ENCODE data around the gene ENC1. TPM values are rescaled to one million over a fixed set of nuclear protein-coding genes. Genes with fewer than 3 reads are reported as not detected.

The ENC1 gene
- total RNA-seq, 2 donors from 2014 or later: 0.60 to 1.9 TPM

DNA sequence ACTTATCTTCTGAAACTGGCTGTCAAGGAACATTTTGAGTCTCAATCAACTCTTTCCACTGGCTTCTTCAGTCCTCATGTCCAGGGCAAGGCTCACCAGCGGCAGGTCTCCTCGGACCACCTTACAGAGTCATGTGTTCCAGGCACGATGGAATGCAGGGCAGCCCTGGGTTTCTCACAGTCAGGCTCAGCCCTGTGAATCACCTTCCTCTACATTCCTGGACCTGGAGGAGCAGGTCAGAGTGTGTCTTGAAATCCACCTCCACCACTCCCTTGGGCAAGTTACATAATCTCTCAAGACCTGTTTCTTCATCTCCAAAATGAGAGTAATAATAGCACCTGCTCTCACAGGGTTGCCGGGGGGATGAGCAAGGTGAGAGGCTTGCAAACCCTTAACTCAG lies 16.0 kb downstream of the ENC1 start:
- no peak overlapping the region for H3K4me3 Mint-ChIP-seq
- ATAC-seq (replicated peaks in 1 of 2) (no peak), DNase-seq (no peak)
- H3K4me1 Mint-ChIP-seq (ENCODE audit: low read depth): peaks cover 15% of the 10 kb centered on the region
- no peak overlapping the region for H3K27ac Mint-ChIP-seq
- no peaks in the 10 kb centered on the region for H3K9me3 Mint-ChIP-seq
- H3K36me3 Mint-ChIP-seq (ENCODE audit: insufficient read depth in 2 of 2): no peaks in the 10 kb centered on the region
- H3K27me3 Mint-ChIP-seq (ENCODE audit: low read depth): peaks cover 48% of the 10 kb centered on the region

DNA sequence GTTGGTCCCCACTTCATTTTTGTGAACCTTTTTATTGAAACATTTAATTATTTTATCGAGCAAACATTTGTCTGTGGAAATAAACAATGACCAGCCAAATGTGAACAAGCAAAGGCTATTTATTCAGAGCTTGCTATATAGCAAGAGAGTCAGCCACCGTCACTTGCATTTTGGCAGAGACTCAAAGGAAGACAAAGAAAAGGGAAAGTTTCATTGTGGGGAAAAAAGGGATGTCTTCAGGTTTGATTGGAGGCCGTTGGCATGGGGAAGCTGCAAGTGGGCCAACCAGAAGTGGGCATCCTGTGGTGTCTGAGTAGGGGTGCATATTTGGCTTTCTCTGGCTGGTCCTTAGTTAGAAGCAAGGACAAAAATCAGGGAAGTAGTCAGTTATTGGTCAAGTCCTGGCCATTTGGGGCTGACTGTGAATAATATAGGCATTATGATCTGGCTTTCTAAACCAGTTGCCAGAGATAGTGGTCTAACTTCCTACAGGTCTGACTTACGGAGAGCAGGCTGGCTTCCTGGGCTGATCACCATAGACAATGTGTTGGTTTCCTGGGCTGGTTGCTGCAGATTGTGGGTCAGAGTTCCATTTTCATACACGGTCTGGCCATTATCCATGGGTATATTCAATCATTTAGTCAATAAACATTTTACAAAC lies 16.6 kb downstream of the ENC1 start:
- no peak overlapping the region for H3K4me3 Mint-ChIP-seq
- H3K36me3 Mint-ChIP-seq (ENCODE audit: insufficient read depth in 2 of 2): no peaks in the 10 kb centered on the region
- peaks cover 55% of the 10 kb centered on the region for H3K27me3 Mint-ChIP-seq (ENCODE audit: low read depth)
- no peak for ATAC-seq (replicated peaks in 1 of 2)
- no peak for DNase-seq
- H3K9me3 Mint-ChIP-seq: no peaks in the 10 kb centered on the region
- no peak overlapping the region for H3K27ac Mint-ChIP-seq
- peaks cover 15% of the 10 kb centered on the region for H3K4me1 Mint-ChIP-seq (ENCODE audit: low read depth)

DNA sequence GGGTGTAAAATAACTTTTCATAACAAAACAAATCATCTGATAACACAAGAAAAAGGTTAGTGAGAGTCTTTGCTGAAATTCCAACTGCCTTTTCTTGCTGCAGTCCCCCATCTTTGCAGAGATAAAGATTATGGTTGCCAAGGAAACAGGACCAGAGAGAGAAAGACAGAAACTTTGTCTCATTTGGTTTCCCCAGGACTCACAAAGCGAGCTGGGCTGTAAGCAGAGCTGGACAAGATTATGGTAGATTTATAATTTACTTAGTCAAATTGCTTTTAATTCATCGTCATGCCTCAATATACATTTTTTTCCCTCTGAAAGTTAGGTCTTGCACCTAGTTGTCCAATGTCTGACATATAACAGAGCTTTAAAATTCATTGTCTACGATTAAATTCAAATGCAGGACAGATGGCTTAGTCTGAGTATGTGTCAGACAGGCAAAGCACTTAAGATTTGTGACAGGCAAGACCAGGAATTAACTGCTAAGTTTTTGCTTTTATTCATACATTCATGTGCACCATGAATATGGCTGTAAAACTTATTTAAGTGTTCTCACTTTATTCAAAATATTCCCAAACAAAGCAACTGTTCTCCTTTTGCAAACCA lies 17.4 kb downstream of the ENC1 start:
- no peak for DNase-seq
- no peak overlapping the region for H3K27ac Mint-ChIP-seq
- H3K27me3 Mint-ChIP-seq (ENCODE audit: low read depth): peaks cover 60% of the 10 kb centered on the region
- H3K4me3 Mint-ChIP-seq: no peak overlapping the region
- H3K36me3 Mint-ChIP-seq (ENCODE audit: insufficient read depth in 2 of 2): no peaks in the 10 kb centered on the region
- ATAC-seq (replicated peaks in 1 of 2): no peak
- no peaks in the 10 kb centered on the region for H3K9me3 Mint-ChIP-seq
- peaks cover 15% of the 10 kb centered on the region for H3K4me1 Mint-ChIP-seq (ENCODE audit: low read depth)

DNA sequence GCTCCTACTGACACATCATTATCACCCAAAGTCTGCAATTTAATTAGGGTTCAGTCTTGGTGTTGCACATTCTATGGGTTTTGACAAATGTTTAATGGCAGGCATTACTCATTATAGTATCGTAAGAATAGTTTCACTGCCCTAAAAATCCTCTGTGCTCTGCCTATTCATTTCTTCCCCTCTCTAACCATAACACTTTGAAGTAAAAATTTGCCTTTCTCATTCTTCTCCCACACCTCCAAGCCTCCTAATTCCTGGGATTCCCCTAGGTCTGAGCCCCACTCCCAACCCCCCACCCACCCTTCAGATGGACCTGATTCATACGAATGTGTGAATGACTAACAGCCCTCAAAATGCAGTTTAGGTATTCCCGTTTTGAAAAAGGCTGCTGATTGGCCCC lies 18.4 kb downstream of the ENC1 start:
- peak overlapping the region; percentile 22 to 25 for H3K4me3 Mint-ChIP-seq

DNA sequence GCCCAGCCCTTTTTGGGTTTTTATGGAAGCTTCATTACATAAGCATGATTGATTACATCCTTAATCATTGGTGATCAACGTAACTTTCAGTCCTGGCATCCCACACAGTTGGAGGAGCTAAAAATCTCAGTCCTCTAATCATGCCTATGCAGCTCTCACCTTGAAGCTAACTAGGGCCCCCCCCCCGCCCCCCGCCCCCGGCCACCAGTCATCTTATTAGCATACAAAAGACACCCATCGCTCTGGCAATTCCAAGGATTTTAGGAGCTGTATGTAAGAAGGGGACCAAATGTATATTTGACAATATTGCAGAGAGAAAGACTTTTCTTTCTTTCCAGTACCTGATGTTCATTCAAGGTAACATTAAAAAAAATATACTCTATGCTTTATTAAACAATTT lies 19.0 kb downstream of the ENC1 start:
- ATAC-seq (replicated peaks in 1 of 2): no peak
- H3K27me3 Mint-ChIP-seq (ENCODE audit: low read depth): peaks cover 75% of the 10 kb centered on the region
- H3K4me1 Mint-ChIP-seq (ENCODE audit: low read depth): peaks cover 15% of the 10 kb centered on the region
- DNase-seq: no peak
- no peaks in the 10 kb centered on the region for H3K36me3 Mint-ChIP-seq (ENCODE audit: insufficient read depth in 2 of 2)
- no peaks in the 10 kb centered on the region for H3K9me3 Mint-ChIP-seq
- no peak overlapping the region for H3K27ac Mint-ChIP-seq
- H3K4me3 Mint-ChIP-seq: no peak overlapping the region

More for the DNA sequence above, 18.4 kb downstream of the ENC1 start:
- no peaks in the 10 kb centered on the region for H3K9me3 Mint-ChIP-seq
- no peaks in the 10 kb centered on the region for H3K36me3 Mint-ChIP-seq (ENCODE audit: insufficient read depth in 2 of 2)
- no peak overlapping the region for H3K27ac Mint-ChIP-seq
- H3K4me1 Mint-ChIP-seq (ENCODE audit: low read depth): peaks cover 15% of the 10 kb centered on the region
- H3K27me3 Mint-ChIP-seq (ENCODE audit: low read depth): peaks cover 70% of the 10 kb centered on the region
- DNase-seq (no peak), ATAC-seq (replicated peaks in 1 of 2) (peak; percentile 86 to 87)

DNA sequence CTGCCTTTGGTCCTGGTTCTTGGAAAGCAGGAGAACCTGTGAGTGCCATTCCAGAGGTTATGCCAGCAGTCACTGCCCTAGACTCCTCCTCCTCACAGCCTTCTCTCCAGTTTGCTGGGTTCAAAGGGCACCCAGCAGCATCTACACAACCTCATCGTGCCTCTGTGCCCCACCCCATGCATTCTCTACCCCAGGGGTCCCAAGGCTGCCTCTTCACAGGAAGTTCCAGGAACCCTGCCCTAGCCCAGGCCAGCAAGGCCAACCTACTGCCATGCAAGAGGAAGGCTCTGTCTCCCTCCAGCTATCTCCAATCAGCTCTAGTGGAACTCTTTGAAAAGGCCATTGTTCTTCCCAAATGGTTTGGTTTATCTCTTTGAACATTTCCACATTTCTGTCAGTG lies 21.2 kb downstream of the ENC1 start:
- no peak overlapping the region for H3K4me3 Mint-ChIP-seq

DNA sequence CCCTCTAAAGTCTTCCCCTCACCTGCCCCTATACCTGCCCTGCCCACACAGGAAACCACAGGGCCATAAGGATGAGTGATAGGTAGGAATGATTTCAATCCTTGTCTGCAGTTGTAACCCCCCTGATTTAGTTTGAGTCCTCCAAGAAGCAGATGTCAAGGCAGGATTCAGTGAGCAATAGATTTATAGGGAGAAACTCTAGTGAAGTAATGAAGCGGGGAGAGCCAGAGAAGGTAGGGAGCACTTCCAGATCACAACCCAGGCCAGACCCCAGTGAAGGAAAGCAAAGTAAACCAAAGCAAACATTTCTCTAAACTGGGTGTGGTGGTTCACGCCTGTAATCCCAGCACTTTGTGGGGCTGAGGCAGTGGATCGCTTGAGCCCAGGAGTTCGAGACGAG lies 22.4 kb downstream of the ENC1 start:
- H3K27ac Mint-ChIP-seq: no peak overlapping the region
- no peak overlapping the region for H3K4me3 Mint-ChIP-seq
- no peaks in the 10 kb centered on the region for H3K36me3 Mint-ChIP-seq (ENCODE audit: insufficient read depth in 2 of 2)
- H3K9me3 Mint-ChIP-seq: no peaks in the 10 kb centered on the region
- DNase-seq (no peak), ATAC-seq (replicated peaks in 1 of 2) (no peak)
- H3K4me1 Mint-ChIP-seq (ENCODE audit: low read depth): peaks cover 15% of the 10 kb centered on the region
- H3K27me3 Mint-ChIP-seq (ENCODE audit: low read depth): peaks cover 48% of the 10 kb centered on the region

More for the DNA sequence above, 21.2 kb downstream of the ENC1 start:
- peaks cover 15% of the 10 kb centered on the region for H3K4me1 Mint-ChIP-seq (ENCODE audit: low read depth)
- H3K9me3 Mint-ChIP-seq: no peaks in the 10 kb centered on the region
- H3K27me3 Mint-ChIP-seq (ENCODE audit: low read depth): peaks cover 60% of the 10 kb centered on the region
- H3K36me3 Mint-ChIP-seq (ENCODE audit: insufficient read depth in 2 of 2): no peaks in the 10 kb centered on the region
- ATAC-seq (replicated peaks in 1 of 2) (no peak), DNase-seq (no peak)
- H3K27ac Mint-ChIP-seq: no peak overlapping the region

DNA sequence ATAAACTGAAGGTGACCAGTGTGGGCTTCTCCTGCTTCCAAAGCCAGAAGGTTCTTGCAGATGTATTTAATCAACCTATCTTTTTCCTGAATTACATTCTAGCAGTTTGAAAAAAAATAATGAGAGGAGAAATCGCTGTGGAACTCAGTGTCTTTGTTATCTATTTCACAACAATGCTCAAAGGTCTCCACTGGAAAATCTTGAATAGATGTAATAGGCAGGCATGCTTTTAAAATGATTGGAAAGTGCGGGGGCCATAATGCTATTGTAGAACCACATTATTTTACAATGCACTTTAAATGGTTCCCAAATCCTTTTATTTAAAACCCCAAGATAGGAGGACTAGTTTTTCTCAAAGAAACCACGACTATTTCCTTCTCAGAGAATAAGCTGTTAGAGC lies 23.3 kb downstream of the ENC1 start:
- Mint-ChIP-seq H3K27ac (no peak overlapping the region), H3K27me3 (ENCODE audit: low read depth) (peaks cover 40% of the 10 kb centered on the region), H3K4me3 (no peak overlapping the region), H3K9me3 (no peaks in the 10 kb centered on the region), H3K4me1 (ENCODE audit: low read depth) (peaks cover 7% of the 10 kb centered on the region), H3K36me3 (ENCODE audit: insufficient read depth in 2 of 2) (no peaks in the 10 kb centered on the region)
- no peak for ATAC-seq (replicated peaks in 1 of 2)
- DNase-seq: no peak

DNA sequence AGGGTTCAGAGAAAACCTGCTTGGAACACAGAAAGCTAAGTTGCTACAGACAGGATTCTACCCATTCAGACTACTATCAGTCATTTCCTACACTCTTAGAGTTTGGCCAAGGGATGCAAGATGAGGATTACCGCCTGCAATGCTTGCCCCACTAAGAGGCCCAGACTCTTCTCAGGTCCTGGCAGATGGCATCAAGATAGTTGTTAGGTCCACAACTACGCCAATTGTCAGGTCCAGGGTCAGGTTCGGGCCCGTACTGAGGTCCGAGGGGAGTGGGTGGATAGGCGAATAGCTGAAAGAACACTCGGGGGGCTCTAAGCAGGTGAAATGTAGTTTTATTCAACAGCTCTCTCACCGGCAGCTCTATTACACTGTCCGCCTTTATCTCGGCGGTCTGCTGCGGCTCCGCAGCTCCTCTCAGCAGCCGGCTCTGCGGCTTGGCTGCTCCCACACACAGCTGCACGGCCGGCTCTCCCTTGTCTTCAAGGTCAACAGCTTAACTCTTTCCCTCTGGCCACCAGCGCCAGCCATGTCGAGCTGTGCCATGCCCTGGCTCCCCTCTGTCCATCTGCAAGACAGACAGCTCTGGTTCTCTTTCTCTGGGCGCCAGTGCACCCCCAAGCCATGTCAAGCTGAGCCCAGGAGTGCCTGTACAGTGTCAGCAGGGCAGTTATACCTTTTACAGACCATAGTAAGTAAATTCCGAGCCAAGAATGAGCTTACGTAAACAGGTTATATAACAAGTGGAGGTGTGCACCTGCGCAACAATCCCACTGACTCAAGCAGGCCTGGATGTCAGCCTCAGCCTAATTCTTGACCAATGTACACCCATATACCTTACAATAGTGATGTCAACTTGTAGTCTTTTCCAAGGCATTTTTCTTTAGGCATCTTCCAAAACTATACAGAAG lies 24.0 kb downstream of the ENC1 start:
- DNase-seq: no peak
- H3K36me3 Mint-ChIP-seq (ENCODE audit: insufficient read depth in 2 of 2): no peaks in the 10 kb centered on the region
- H3K9me3 Mint-ChIP-seq: no peaks in the 10 kb centered on the region
- H3K27me3 Mint-ChIP-seq (ENCODE audit: low read depth): peaks cover 40% of the 10 kb centered on the region
- H3K27ac Mint-ChIP-seq: no peak overlapping the region
- H3K4me3 Mint-ChIP-seq: no peak overlapping the region
- ATAC-seq (replicated peaks in 1 of 2): no peak
- no peaks in the 10 kb centered on the region for H3K4me1 Mint-ChIP-seq (ENCODE audit: low read depth)

DNA sequence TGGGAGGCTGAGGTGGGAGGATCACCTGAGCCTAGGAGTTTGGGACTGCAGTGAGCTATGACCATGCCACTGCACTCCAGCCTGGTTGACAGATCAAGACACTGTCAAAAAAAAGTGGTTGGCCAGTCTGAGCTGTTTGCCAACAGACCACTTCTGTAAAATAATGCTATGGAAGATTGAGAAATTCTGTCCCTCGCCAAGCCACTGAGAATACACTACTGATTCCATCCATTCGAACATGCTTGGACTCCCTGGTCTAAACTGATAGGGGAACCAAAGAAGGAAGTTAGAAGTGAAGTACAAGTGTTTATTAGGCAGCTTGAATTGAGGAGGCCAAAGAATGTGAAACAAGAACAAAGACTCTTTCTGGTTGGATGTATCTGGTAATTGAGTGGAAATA lies 27.2 kb downstream of the ENC1 start:
- peaks cover 25% of the 10 kb centered on the region for H3K27me3 Mint-ChIP-seq (ENCODE audit: low read depth)
- no peaks in the 10 kb centered on the region for H3K36me3 Mint-ChIP-seq (ENCODE audit: insufficient read depth in 2 of 2)
- H3K9me3 Mint-ChIP-seq: no peaks in the 10 kb centered on the region
- no peak for DNase-seq
- H3K4me1 Mint-ChIP-seq (ENCODE audit: low read depth): no peaks in the 10 kb centered on the region
- H3K4me3 Mint-ChIP-seq: no peak overlapping the region
- H3K27ac Mint-ChIP-seq: no peak overlapping the region
- no peak for ATAC-seq (replicated peaks in 1 of 2)

DNA sequence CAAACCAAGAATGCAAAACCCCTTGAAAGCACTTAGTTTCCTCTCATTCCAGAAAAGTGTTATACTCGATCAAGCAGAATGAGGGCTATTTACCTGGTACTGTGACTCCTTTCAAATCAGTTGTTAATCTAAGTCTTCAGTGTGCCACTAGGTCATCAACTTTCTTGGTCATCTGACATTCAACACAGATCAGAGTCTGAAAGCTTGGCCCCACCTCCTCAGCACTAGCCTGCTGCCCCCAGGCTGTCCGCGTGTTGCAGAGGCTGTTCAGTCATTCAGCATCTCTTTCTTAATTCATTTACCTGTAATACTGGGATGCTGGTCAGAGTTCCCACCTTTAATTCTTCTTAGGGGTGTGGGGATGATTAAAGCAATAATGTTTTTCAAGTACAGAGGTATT lies 28.5 kb downstream of the ENC1 start:
- ATAC-seq (replicated peaks in 1 of 2): no peak
- Mint-ChIP-seq H3K4me1 (ENCODE audit: low read depth) (no peaks in the 10 kb centered on the region), H3K9me3 (no peaks in the 10 kb centered on the region), H3K36me3 (ENCODE audit: insufficient read depth in 2 of 2) (no peaks in the 10 kb centered on the region), H3K27me3 (ENCODE audit: low read depth) (peaks cover 13% of the 10 kb centered on the region), H3K27ac (no peak overlapping the region), H3K4me3 (no peak overlapping the region)
- no peak for DNase-seq

DNA sequence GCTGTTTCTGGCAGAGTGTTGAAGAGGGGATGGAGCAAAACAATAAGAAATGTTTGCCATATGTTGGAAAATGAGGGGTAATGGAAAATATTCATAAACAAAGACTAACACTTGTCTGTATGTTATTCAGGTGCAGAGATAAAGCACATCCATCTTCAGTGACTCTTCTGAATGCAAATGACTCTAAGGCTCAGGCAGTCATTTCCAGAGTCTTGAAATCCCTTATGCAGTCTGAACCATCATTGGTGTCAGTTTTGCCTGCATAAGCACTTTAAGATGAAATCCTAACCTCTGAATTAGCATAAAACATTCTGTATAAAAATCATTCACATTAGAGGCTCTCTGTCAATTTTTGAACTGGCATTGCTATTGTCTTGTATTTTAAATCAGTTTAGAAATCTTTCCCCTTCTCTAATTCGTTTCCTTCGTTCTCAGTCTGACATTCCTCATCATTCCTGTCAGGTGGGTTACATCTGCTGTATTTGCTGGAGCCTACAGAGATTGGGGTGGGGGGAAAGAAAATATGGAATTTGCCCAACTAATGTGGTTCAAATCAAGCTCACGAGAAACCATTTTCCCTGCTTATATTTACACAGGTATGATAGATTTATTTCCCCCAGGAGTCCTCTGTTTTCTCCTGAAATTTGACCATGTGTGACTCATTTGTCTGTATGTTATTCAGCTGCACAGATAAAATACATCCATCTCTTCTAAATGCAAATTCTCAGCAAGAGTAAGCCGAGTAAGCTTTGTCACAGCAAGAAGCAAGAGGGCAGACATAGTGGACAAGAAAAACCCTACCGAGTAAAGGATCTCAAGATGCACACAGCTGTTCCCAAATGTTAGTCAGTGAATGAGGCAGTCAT lies 31.6 kb downstream of the ENC1 start:
- peak overlapping the region; percentile 44 for H3K27ac Mint-ChIP-seq
- H3K27me3 Mint-ChIP-seq (ENCODE audit: low read depth): peaks cover 14% of the 10 kb centered on the region
- DNase-seq: no peak
- no peaks in the 10 kb centered on the region for H3K4me1 Mint-ChIP-seq (ENCODE audit: low read depth)
- no peaks in the 10 kb centered on the region for H3K36me3 Mint-ChIP-seq (ENCODE audit: insufficient read depth in 2 of 2)
- peak; percentile 57 to 78 for ATAC-seq (replicated peaks in 1 of 2)
- no peaks in the 10 kb centered on the region for H3K9me3 Mint-ChIP-seq
- no peak overlapping the region for H3K4me3 Mint-ChIP-seq

DNA sequence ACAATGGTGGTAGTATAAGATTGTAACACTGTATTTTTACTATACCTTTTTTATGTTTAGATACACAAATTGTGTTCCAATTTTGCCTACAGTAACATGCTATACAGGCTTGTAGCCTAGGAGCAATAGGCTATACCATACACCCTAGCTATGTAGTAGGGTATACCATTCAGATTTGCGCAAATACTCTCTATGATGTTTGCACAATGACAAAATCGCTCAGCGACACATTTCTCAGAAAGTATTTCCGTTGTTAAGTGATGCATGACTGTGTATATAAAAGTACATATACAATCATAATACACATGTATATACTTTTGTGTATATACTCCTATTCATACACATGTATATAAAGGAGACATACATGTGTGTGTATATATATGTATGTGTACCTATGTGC lies 34.8 kb downstream of the ENC1 start:
- H3K36me3 Mint-ChIP-seq (ENCODE audit: insufficient read depth in 2 of 2): no peaks in the 10 kb centered on the region
- H3K27me3 Mint-ChIP-seq (ENCODE audit: low read depth): peaks cover 45% of the 10 kb centered on the region
- no peak overlapping the region for H3K27ac Mint-ChIP-seq
- H3K9me3 Mint-ChIP-seq: no peaks in the 10 kb centered on the region
- H3K4me1 Mint-ChIP-seq (ENCODE audit: low read depth): no peaks in the 10 kb centered on the region
- H3K4me3 Mint-ChIP-seq: no peak overlapping the region
- DNase-seq (no peak), ATAC-seq (replicated peaks in 1 of 2) (no peak)
